NOMO-1 treated with DMSO at 0.1 percent for 48 hours (cell line): ENCODE data around the gene SCAMP1.

Experiments used
- DNase-seq: peaks from one replicate; lab custom pipeline; 2025; ENCODE audit not compliant: unreplicated experiment; lab: John Stamatoyannopoulos, UW

Gene SCAMP1

GRCh38 chr5:78511121-78511906, 150.9 kb downstream of the SCAMP1 start:
- peak; percentile 57 for DNase-seq

GRCh38 chr5:78512435-78512834, 152.0 kb downstream of the SCAMP1 start:
- no peak for DNase-seq

GRCh38 chr5:78513441-78513840, 153.0 kb downstream of the SCAMP1 start:
- DNase-seq: no peak

GRCh38 chr5:78514427-78515330, 154.3 kb downstream of the SCAMP1 start:
- DNase-seq: no peak

- DNase-seq: no peak
These were observed 155.3 kb downstream of the SCAMP1 start for GRCh38 chr5:78515670-78516069.

- no peak for DNase-seq
These were observed 158.2 kb downstream of the SCAMP1 start for GRCh38 chr5:78518365-78519197.

- no peak for DNase-seq
These were observed 159.0 kb downstream of the SCAMP1 start for GRCh38 chr5:78519198-78519941.

GRCh38 chr5:78521455-78521854, 161.0 kb downstream of the SCAMP1 start:
- DNase-seq: no peak

- no peak for DNase-seq
These were observed 162.3 kb downstream of the SCAMP1 start for GRCh38 chr5:78522476-78523260.

GRCh38 chr5:78523314-78524193, 163.1 kb downstream of the SCAMP1 start:
- no peak for DNase-seq

GRCh38 chr5:78526049-78526525, 165.7 kb downstream of the SCAMP1 start:
- no peak for DNase-seq

GRCh38 chr5:78527054-78527859, 166.8 kb downstream of the SCAMP1 start:
- DNase-seq: no peak

GRCh38 chr5:78527925-78528324, 167.5 kb downstream of the SCAMP1 start:
- no peak for DNase-seq
